DMS53 (cell line): ENCODE results near the gene HDAC4.

ENCODE experiments used
- DNase-seq: peaks from one replicate; lab custom pipeline; 2025; lab: John Stamatoyannopoulos, UW

HDAC4 gene

GRCh38 chr2:239383759-239384156 lies 17.1 kb downstream of the HDAC4 start:
- no peak for DNase-seq

- no peak for DNase-seq
These were observed 17.6 kb downstream of the HDAC4 start for GRCh38 chr2:239383036-239383758.

- no peak for DNase-seq
These were observed 18.4 kb downstream of the HDAC4 start for GRCh38 chr2:239382384-239382880.

GRCh38 chr2:239381709-239382134 lies 19.1 kb downstream of the HDAC4 start:
- DNase-seq = no peak

- no peak for DNase-seq
These were observed 19.8 kb downstream of the HDAC4 start for GRCh38 chr2:239380831-239381708.

GRCh38 chr2:239379641-239380170 lies 21.1 kb downstream of the HDAC4 start:
- no peak for DNase-seq

- DNase-seq = no peak
These were observed 21.7 kb downstream of the HDAC4 start for GRCh38 chr2:239378918-239379640.

GRCh38 chr2:239378021-239378917 lies 22.6 kb downstream of the HDAC4 start:
- DNase-seq = no peak

- DNase-seq = no peak
These were observed 23.2 kb downstream of the HDAC4 start for GRCh38 chr2:239377591-239377990.

GRCh38 chr2:239376942-239377531 lies 23.8 kb downstream of the HDAC4 start:
- DNase-seq = no peak

- DNase-seq = no peak
These were observed 24.5 kb downstream of the HDAC4 start for GRCh38 chr2:239376351-239376750.

- DNase-seq = peak; percentile 42
These were observed 25.4 kb downstream of the HDAC4 start for GRCh38 chr2:239375278-239376061.

GRCh38 chr2:239374896-239375277 lies 25.9 kb downstream of the HDAC4 start:
- DNase-seq = no peak

- no peak for DNase-seq
These were observed 28.0 kb downstream of the HDAC4 start for GRCh38 chr2:239372835-239373234.

GRCh38 chr2:239371726-239372686 lies 28.8 kb downstream of the HDAC4 start:
- DNase-seq = no peak

- no peak for DNase-seq
These were observed 29.7 kb downstream of the HDAC4 start for GRCh38 chr2:239370876-239371725.

- no peak for DNase-seq
These were observed 30.4 kb downstream of the HDAC4 start for GRCh38 chr2:239370403-239370802.
